HepG2 (cell line): Measurements from ENCODE around the gene ATOH8. TPM values are rescaled to one million over a fixed set of nuclear protein-coding genes. Genes with fewer than 3 reads are reported as not detected.
A peak's percentile ranks its signal among the peaks of the same experiment; 100 is the strongest.

ENCODE experiments used
- ATAC-seq: fragments of 200-7000 bp; cut with Tn5 transposase; 3 replicates; pipeline ENCODE4 v1.9.1; 2020; ENCODE audit warnings: mild to moderate bottlenecking, moderate library complexity
- BruUV-seq: library from RNA; stranded (reverse); fragments of 400-500 nt; replicated peaks from 2 replicates; lab custom pipeline; 2021; lab: Mats Ljungman, UMichigan
- CTCF ChIA-PET: fragments of 300-600 bp; formaldehyde crosslinking; extraction: SDS; loops from one replicate; lab custom pipeline; 2021; ENCODE audit warnings: low total read pairs, inconsistent platforms, low intra/inter-chr PET ratio; lab: Yijun Ruan, JAX
- POLR2A ChIA-PET: fragments of 350-600 bp; sonication (Branson Sonifier 250); formaldehyde crosslinking; loops from one replicate; lab custom pipeline; 2020; ENCODE audit warnings: antibody characterized with exemption, inconsistent platforms; lab: Yijun Ruan, JAX
- DNase-seq: peaks from one replicate; pipeline ENCODE4 v3.0.0-alpha.2; 2015; ENCODE audit warnings: low spot score
- FAIRE-seq: peaks from 3 replicates; lab custom pipeline; 2011; peaks lifted over from hg19 to GRCh38; lab: Jason Lieb, UNC
- H2AFZ ChIP-seq: one replicate; pipeline ENCODE4 v1.6.1; 2011; ENCODE audit warnings: low read length, inconsistent platforms
- H3K27ac ChIP-seq: fragments of 300-600 bp; 3 replicates; pipeline ENCODE4 v1.8.0; 2011; ENCODE audit warnings: mixed run types, mild to moderate bottlenecking, mixed read lengths, low read length, inconsistent platforms; ENCODE audit not compliant: insufficient read depth; ENCODE audit errors: extremely low read length
- H3K27me3 ChIP-seq, 2 experiments: fragments of 200-600 bp in 1 of 2; 2 replicates in 1 of 2; 3 replicates in 1 of 2; pipeline versions ENCODE4 v1.6.0 to v1.8.0; 2011; ENCODE audit warnings: low read length in 2 of 2, mild to moderate bottlenecking in 2 of 2, moderate library complexity in 2 of 2, inconsistent platforms in 1 of 2; ENCODE audit not compliant: insufficient read depth in 2 of 2, control insufficient read depth in 1 of 2
- H3K36me3 ChIP-seq, 2 experiments: fragments of 200-600 bp in 1 of 2; replicated peaks in 1 of 2; 2 replicates in 1 of 2; 3 replicates in 1 of 2; pipeline versions ENCODE4 v1.5.1 to v1.8.0; 2011; ENCODE audit warnings: low read length in 2 of 2, inconsistent platforms in 1 of 2; ENCODE audit not compliant: insufficient read depth in 2 of 2, control insufficient read depth in 1 of 2
- H3K4me1 ChIP-seq: 2 replicates; pipeline ENCODE4 v1.5.1; 2012; ENCODE audit warnings: low read length, inconsistent platforms; ENCODE audit not compliant: insufficient read depth
- H3K4me2 ChIP-seq: 2 replicates; pipeline ENCODE4 v1.6.0; 2011; ENCODE audit warnings: low read depth, low read length, inconsistent platforms
- H3K4me3 ChIP-seq, 3 experiments: fragments of 200-600 bp in 1 of 3; sonication (generic), shearing (Covaris generic) in 1 of 3; replicated peaks in 1 of 3; 2 replicates each; pipeline ENCODE4 v1.5.1; 2011 to 2016; ENCODE audit warnings: low read length in 3 of 3, inconsistent platforms in 2 of 3, low read depth in 2 of 3, mild to moderate bottlenecking in 2 of 3, control low read depth in 1 of 3, mixed read lengths in 1 of 3; ENCODE audit not compliant: insufficient read depth in 1 of 3
- H3K79me2 ChIP-seq: one replicate; pipeline ENCODE4 v1.6.1; 2011; ENCODE audit warnings: low read length, inconsistent platforms; ENCODE audit not compliant: insufficient read depth
- H3K9ac ChIP-seq: 2 replicates; pipeline ENCODE4 v1.6.0; 2011; ENCODE audit warnings: mild to moderate bottlenecking, low read depth, low read length, inconsistent platforms; ENCODE audit not compliant: insufficient read depth
- H3K9me3 ChIP-seq: 2 replicates; pipeline ENCODE4 v1.5.1; 2012; ENCODE audit warnings: mild to moderate bottlenecking, low read length
- H4K20me1 ChIP-seq: 2 replicates; pipeline ENCODE4 v1.6.0; 2011; ENCODE audit warnings: inconsistent platforms, mild to moderate bottlenecking, low read length, moderate library complexity; ENCODE audit not compliant: insufficient read depth
- CHD4 ChIP-seq: fragments of 200-600 bp; sonication (generic); IDR thresholded peaks from 2 replicates; pipeline ENCODE4 v1.7.0; 2017; ENCODE audit warnings: mild to moderate bottlenecking, low read length, borderline replicate concordance
- DDIT3 ChIP-seq: sonication (generic); formaldehyde crosslinking; IDR thresholded peaks from 2 replicates; pipeline ENCODE4 v1.4.0; 2020; ENCODE audit warnings: mild to moderate bottlenecking, missing genetic modification reagents
- FOXA1 ChIP-seq, 2 experiments: fragments of 450-650 bp in 1 of 2; sonication (generic) in 1 of 2; formaldehyde crosslinking in 1 of 2; IDR thresholded peaks; 2 replicates each; pipeline versions ENCODE4 v1.4.0 to v1.6.1; 2016 to 2020; ENCODE audit warnings: missing genetic modification reagents in 1 of 2
- MYC ChIP-seq: sonication (generic); formaldehyde crosslinking; IDR thresholded peaks from 2 replicates; pipeline ENCODE4 v1.9.0; 2021; ENCODE audit warnings: missing genetic modification reagents, borderline replicate concordance
- NFKBIZ ChIP-seq: IDR thresholded peaks from 2 replicates; pipeline ENCODE4 v1.6.1; 2018; ENCODE audit warnings: missing genetic modification reagents, missing compliant biosample characterization
- PLRG1 ChIP-seq: fragments of 450-650 bp; conservative IDR thresholded peaks from 2 replicates; pipeline ENCODE4 v1.6.1; 2016
- ZKSCAN1 ChIP-seq: fragments of 150-350 bp; IDR thresholded peaks from 2 replicates; pipeline ENCODE4 v1.6.1; 2014; ENCODE audit warnings: low read length
- ZNF629 ChIP-seq: sonication (generic); formaldehyde crosslinking; conservative IDR thresholded peaks from 2 replicates; pipeline ENCODE4 v1.5.0; 2020; ENCODE audit warnings: missing genetic modification reagents
- WGBS: methylation state at CpG from one replicate; pipeline ENCODE4 v1.1.6; 2017; ENCODE audit warnings: low lambda C conversion rate; 5-methylcytosine and 5-hydroxymethylcytosine counted together
- in situ Hi-C: cut with HindIII; loops from 2 replicates; pipeline ENCODE4 v1.10.0; 2017; ENCODE audit warnings: low pct_unique_long_range_greater_than_20kb; ENCODE audit not compliant: extremely low pct_ligation_motif_present
- intact Hi-C: fragments of 100-400 bp; cut with micrococcal nuclease; formaldehyde crosslinking; loops from one replicate; pipeline ENCODE4 v1.10.0; 2022; ENCODE audit not compliant: unreplicated experiment
- polyA plus RNA-seq, 8 experiments: library from polyadenylated mRNA; depleted of rRNA in 3 of 8; stranded (reverse) in 7 of 8; unstranded in 1 of 8; fragments of >200 nt; fragmentation: Illumina TruSeq in 4 of 8; extraction: Trizol in 4 of 8; gene quantifications; 2 replicates each; pipeline versions ENCODE4 v1.2.1 to v1.2.3, GENCODE V29; 2011 to 2016; ENCODE audit warnings: low read depth in 4 of 8, missing spikeins in 1 of 8, mixed read lengths in 1 of 8; ENCODE audit not compliant: insufficient read depth in 1 of 8
- total RNA-seq, 5 experiments: library from RNA; depleted of rRNA; stranded (reverse); fragments of >200 nt; fragmentation: Illumina TruSeq; extraction: Trizol; gene quantifications; 2 replicates each; pipeline ENCODE4 v1.2.3, GENCODE V29; 2016; ENCODE audit warnings: low read depth in 1 of 5

Gene ATOH8
- total and polyA plus RNA-seq, 2 of the 13 experiments (the other 11 are each of a cell fraction or from before 2014, with no cell fraction given): 0.13 to 0.61 TPM

DNA sequence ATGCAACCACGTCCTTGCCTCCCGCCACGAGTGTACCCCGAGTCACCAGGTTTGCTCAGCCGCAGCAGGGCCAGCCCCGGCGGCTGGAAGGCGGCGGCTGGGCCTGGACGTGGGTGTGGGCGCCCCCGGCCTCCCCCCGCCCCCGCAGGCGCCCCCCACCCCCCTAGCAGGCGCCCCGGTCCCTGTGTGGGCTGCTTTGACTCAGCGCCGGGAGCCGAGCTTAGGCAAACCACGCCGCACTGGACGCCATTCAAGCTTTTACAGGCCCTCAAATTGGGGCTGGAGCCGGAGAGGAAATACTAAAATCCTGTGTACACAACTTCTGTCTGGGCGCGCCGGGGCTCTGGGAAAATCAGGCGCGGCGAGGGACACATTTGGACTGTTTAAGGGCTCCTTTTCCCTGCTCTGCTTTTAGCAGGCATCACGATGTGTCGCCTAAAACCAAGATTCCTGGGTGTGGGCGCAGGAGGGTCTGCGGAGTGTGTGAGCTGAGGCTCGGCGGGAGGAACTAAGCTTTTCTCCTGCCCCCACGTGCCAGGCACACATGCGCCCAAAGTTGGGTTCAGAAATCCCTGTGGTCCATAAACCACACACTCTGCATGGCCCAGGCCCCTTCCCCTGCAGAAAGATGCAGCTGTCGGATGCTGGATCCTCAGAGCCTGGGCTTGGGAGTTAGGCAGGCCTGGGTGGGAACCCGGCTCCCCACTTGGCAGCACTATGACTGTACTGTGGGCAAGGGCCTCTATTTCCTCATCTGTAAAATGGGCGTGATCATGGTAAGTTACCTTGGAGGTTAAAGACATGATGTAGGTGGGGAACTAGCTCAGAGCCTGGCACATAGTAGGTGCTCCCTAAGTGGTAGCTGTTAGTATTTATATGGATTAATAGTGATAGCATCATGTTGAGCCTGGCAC lies 57.6 kb downstream of the ATOH8 start:
- in situ Hi-C loops: loop anchor here (5.0 kb wide), 2 partner anchors 59 to 84 kb away; partner anchors contain the start of gene ATOH8
- H3K9me3 ChIP-seq: no peaks in the 10 kb centered on the region
- H3K4me2 ChIP-seq: peak overlapping the region; percentile 48
- ChIA-PET CTCF (interaction anchor here (1.5 to 7.3 kb wide), 2 partner anchors 60 to 82 kb away, joined by 4 to 107 read pairs; no protein-coding TSS in a partner anchor), POLR2A (no interaction called here)
- H3K36me3 ChIP-seq: no peaks in the 10 kb centered on the region
- DNase-seq (no peak), FAIRE-seq (no peak), ATAC-seq (no peak)
- no peak overlapping the region for H3K27ac ChIP-seq
- no peak overlapping the region for H2AFZ ChIP-seq
- H3K9ac ChIP-seq: no peak overlapping the region
- intact Hi-C loops: no loop called here
- 45% methylated on average over 16 of the region's 41 CpGs for WGBS
- TF ChIP-seq DDIT3 (CRISPR knock-in tag) (no peak), NFKBIZ (CRISPR knock-in tag) (no peak), ZKSCAN1 (peak; percentile 65; the same call in 1 of the 2 replicates), ZNF629 (peak; percentile 91), CHD4 (peak; percentile 73), PLRG1 (no peak), MYC (CRISPR knock-in tag) (no peak), FOXA1 (IDR thresholded peaks at IDR 0.05) (no peak), FOXA1 (CRISPR knock-in tag; IDR thresholded peaks at IDR 0.05) (0 out of 2 replicates have a peak, but pooled peaks have one; percentile 29)
- H3K27me3 ChIP-seq: peaks cover 0 to 7% of the 10 kb centered on the region in 2 experiments; a peak in 1 of 5 replicates
- peak overlapping the region in 1 of 3 experiments; percentile 31; a peak in 2 of 6 replicates for H3K4me3 ChIP-seq
- no peaks in the 10 kb centered on the region for H3K79me2 ChIP-seq
- peaks cover 45% of the 10 kb centered on the region for H3K4me1 ChIP-seq
- H4K20me1 ChIP-seq: no peaks in the 10 kb centered on the region
- BruUV-seq: no TSS peak
